Keratinocyte (primary cell): ENCODE results near the gene TMEM63B. TPM values are rescaled to one million over a fixed set of nuclear protein-coding genes. Genes with fewer than 3 reads are reported as not detected.

ENCODE experiments used
- DNase-seq: peaks from one replicate; pipeline ENCODE4 v3.0.0-alpha.2; 2011; ENCODE audit warnings: low read depth, missing footprints, low spot score
- FAIRE-seq: peaks from 2 replicates; lab custom pipeline; 2011; peaks lifted over from hg19 to GRCh38; lab: Jason Lieb, UNC
- H2AFZ ChIP-seq: 2 replicates; pipeline ENCODE4 v1.6.0; 2012; ENCODE audit warnings: low read length, control low read depth, inconsistent platforms; ENCODE audit not compliant: control insufficient read depth
- H3K27ac ChIP-seq: 2 replicates; pipeline ENCODE4 v1.5.1; 2011; ENCODE audit warnings: low read length; ENCODE audit not compliant: control insufficient read depth, insufficient read depth
- H3K27me3 ChIP-seq: 3 replicates; pipeline ENCODE4 v1.6.0; 2011; ENCODE audit warnings: low read length; ENCODE audit not compliant: control insufficient read depth, insufficient read depth; ENCODE audit errors: extremely low read depth
- H3K36me3 ChIP-seq, 2 experiments: 2 replicates in 1 of 2; 3 replicates in 1 of 2; pipeline ENCODE4 v1.5.1; 2011; ENCODE audit warnings: low read length in 2 of 2, mild to moderate bottlenecking in 1 of 2; ENCODE audit not compliant: control insufficient read depth in 2 of 2, insufficient read depth in 2 of 2; ENCODE audit errors: extremely low read depth in 1 of 2
- H3K4me1 ChIP-seq: 3 replicates; pipeline ENCODE4 v1.5.1; 2011; ENCODE audit warnings: low read length; ENCODE audit not compliant: control insufficient read depth, insufficient read depth; ENCODE audit errors: extremely low read depth
- H3K4me2 ChIP-seq: 3 replicates; pipeline ENCODE4 v1.6.0; 2011; ENCODE audit warnings: low read depth, low read length; ENCODE audit not compliant: control insufficient read depth, insufficient read depth; ENCODE audit errors: extremely low read depth
- H3K4me3 ChIP-seq, 3 experiments: fragments of 200-600 bp in 1 of 3; sonication (generic) in 1 of 3; 2 replicates in 2 of 3; 3 replicates in 1 of 3; pipeline ENCODE4 v1.5.1; 2011 to 2016; ENCODE audit warnings: low read length in 3 of 3, mild to moderate bottlenecking in 3 of 3, control low read depth in 2 of 3, inconsistent platforms in 1 of 3, low read depth in 1 of 3, mixed read lengths in 1 of 3, mixed run types in 1 of 3, moderate library complexity in 1 of 3; ENCODE audit not compliant: control insufficient read depth in 2 of 3, insufficient read depth in 2 of 3; ENCODE audit errors: extremely low read depth in 1 of 3
- H3K79me2 ChIP-seq: 2 replicates; pipeline ENCODE4 v1.6.0; 2012; ENCODE audit warnings: low read length; ENCODE audit not compliant: control insufficient read depth, insufficient read depth
- H3K9ac ChIP-seq: 3 replicates; pipeline ENCODE4 v1.6.0; 2011; ENCODE audit warnings: low read length; ENCODE audit not compliant: control insufficient read depth, insufficient read depth; ENCODE audit errors: extremely low read depth
- H3K9me1 ChIP-seq: 3 replicates; pipeline ENCODE4 v1.6.0; 2011; ENCODE audit warnings: low read length; ENCODE audit not compliant: control insufficient read depth, insufficient read depth; ENCODE audit errors: extremely low read depth
- H3K9me3 ChIP-seq: 2 replicates; pipeline ENCODE4 v1.5.1; 2012; ENCODE audit warnings: low read depth, low read length; ENCODE audit not compliant: control insufficient read depth
- H4K20me1 ChIP-seq: 3 replicates; pipeline ENCODE4 v1.6.0; 2011; ENCODE audit warnings: low read length; ENCODE audit not compliant: control insufficient read depth, insufficient read depth; ENCODE audit errors: extremely low read depth
- EZH2 ChIP-seq: IDR thresholded peaks from one replicate; pipeline ENCODE4 v1.6.1; 2012; ENCODE audit warnings: inconsistent platforms, mild to moderate bottlenecking, low read length, moderate library complexity
- dilution Hi-C: fragments of 300-500 bp; cut with MboI; formaldehyde crosslinking; loops from one replicate; pipeline ENCODE4 v1.7.0; 2020; ENCODE audit warnings: low sequenced_read_pairs; ENCODE audit not compliant: extremely low pct_ligation_motif_present
- polyA plus RNA-seq, 5 experiments: library from polyadenylated mRNA; depleted of rRNA in 3 of 5; stranded (reverse) in 3 of 5; stranded (forward) in 1 of 5; unstranded in 1 of 5; fragments of >200 nt; gene quantifications; 1 replicate in 1 of 5; 2 replicates in 3 of 5; 3 replicates in 1 of 5; pipeline versions ENCODE4 v1.2.1 to v1.2.3, GENCODE V29; 2011 to 2012; ENCODE audit warnings: missing spikeins in 2 of 5, low read depth in 1 of 5, low replicate concordance in 1 of 5
- TF ChIP-seq, protein P1 (sequence below), 3 experiments: IDR thresholded peaks in 1 of 3; conservative IDR thresholded peaks in 1 of 3; optimal IDR thresholded peaks in 1 of 3; 2 replicates in 2 of 3; 3 replicates in 1 of 3; pipeline versions ENCODE3 to v1.5.1; 2011; ENCODE audit warnings: low read length in 3 of 3, mild to moderate bottlenecking in 3 of 3, moderate library complexity in 2 of 3, control low read depth in 1 of 3, inconsistent platforms in 1 of 3; ENCODE audit not compliant: insufficient read depth in 2 of 3; ENCODE audit errors: extremely low read depth in 1 of 3

TMEM63B gene
- polyA plus RNA-seq, 1 donor (not counting 4 experiments of a cell fraction or from before 2014, with no cell fraction given) = 64.8 TPM

DNA sequence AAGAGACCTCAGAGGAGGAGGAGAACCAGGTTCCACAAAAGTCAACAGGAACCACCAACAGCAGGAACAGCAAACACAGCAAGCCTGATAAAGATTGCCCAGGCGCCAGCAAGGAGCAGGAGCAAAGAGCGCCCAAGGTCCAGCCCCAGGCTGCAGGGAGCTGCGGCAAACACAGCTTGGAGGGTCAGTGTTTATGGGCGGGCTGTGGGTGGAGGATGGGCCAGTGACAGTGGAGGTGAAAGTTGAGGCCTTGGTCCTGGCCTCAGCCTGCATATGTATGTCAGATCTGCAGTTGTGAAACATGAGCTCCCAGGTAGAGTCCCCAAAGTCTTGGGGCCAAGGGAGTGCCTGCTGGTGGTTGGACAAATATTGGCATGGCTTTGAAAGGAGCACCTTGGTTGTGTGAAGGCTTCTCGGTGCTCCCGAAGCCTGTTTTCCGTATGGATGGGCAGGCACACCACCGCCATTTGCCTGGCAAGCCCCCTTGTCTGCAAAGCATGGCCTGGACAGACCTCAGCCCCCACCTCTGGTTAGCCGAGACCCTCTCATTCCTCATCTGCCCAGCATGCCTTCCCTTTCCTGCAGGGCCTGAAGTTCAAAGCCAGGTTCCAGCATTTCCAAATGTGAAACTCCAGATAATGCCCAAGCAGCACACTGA lies 29.3 kb downstream of the TMEM63B start:
- H3K27me3 ChIP-seq = no peaks in the 10 kb centered on the region
- peaks cover 12 to 18% of the 10 kb centered on the region in 2 experiments for H3K36me3 ChIP-seq
- no peak overlapping the region for H3K4me3 ChIP-seq
- H3K9me3 ChIP-seq = no peaks in the 10 kb centered on the region
- no peak for FAIRE-seq
- DNase-seq = no peak
- peaks cover 9% of the 10 kb centered on the region for H3K4me1 ChIP-seq
- no peak for TF ChIP-seq EZH2
- TF ChIP-seq, protein P1, sequence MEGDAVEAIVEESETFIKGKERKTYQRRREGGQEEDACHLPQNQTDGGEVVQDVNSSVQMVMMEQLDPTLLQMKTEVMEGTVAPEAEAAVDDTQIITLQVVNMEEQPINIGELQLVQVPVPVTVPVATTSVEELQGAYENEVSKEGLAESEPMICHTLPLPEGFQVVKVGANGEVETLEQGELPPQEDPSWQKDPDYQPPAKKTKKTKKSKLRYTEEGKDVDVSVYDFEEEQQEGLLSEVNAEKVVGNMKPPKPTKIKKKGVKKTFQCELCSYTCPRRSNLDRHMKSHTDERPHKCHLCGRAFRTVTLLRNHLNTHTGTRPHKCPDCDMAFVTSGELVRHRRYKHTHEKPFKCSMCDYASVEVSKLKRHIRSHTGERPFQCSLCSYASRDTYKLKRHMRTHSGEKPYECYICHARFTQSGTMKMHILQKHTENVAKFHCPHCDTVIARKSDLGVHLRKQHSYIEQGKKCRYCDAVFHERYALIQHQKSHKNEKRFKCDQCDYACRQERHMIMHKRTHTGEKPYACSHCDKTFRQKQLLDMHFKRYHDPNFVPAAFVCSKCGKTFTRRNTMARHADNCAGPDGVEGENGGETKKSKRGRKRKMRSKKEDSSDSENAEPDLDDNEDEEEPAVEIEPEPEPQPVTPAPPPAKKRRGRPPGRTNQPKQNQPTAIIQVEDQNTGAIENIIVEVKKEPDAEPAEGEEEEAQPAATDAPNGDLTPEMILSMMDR (optimal IDR thresholded peaks at IDR 0.05 in 1 of 3, IDR thresholded peaks at IDR 0.05 in 1 of 3, conservative IDR thresholded peaks at IDR 0.05 in 1 of 3; ENCODE audit: extremely low read depth in 1 of 3, insufficient read depth in 2 of 3, low read length in 3 of 3) = no peak
- no peaks in the 10 kb centered on the region for H3K79me2 ChIP-seq
- no peak overlapping the region for H3K27ac ChIP-seq
- no peaks in the 10 kb centered on the region for H4K20me1 ChIP-seq
- dilution Hi-C loops = no loop called here
- H2AFZ ChIP-seq = no peak overlapping the region
- H3K9me1 ChIP-seq = peaks cover under 1% of the 10 kb centered on the region
- no peak overlapping the region for H3K4me2 ChIP-seq
- no peak overlapping the region for H3K9ac ChIP-seq

DNA sequence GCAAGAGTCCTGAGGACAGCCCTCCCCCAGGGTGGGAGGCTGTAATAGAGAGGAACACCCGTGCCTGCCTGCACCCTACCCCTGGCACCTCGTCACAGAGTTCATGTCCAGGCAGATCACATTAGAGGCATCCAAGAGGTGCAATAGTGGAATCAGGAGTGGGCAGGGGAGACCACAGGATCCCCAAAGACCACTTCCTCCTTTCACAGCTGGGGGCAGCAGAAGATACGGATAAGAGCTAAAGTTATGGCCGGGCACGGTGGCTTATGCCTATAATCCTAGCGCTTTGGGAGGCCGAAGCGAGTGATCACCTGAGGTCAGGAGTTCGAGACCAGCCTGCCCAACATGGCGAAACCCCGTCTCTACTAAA lies 29.8 kb downstream of the TMEM63B start:
- Histone ChIP-seq H3K4me3 (no peak overlapping the region), H2AFZ (no peak overlapping the region), H3K27me3 (no peaks in the 10 kb centered on the region), H3K9me3 (no peaks in the 10 kb centered on the region), H3K4me1 (peaks cover 12% of the 10 kb centered on the region), H3K9ac (no peak overlapping the region), H4K20me1 (no peaks in the 10 kb centered on the region), H3K4me2 (no peak overlapping the region), H3K79me2 (no peaks in the 10 kb centered on the region), H3K9me1 (peaks cover 2% of the 10 kb centered on the region), H3K36me3 (peaks cover 10 to 15% of the 10 kb centered on the region in 2 experiments), H3K27ac (no peak overlapping the region)
- FAIRE-seq (no peak), DNase-seq (no peak)
- TF ChIP-seq, protein P1 (optimal IDR thresholded peaks at IDR 0.05 in 1 of 3, IDR thresholded peaks at IDR 0.05 in 1 of 3, conservative IDR thresholded peaks at IDR 0.05 in 1 of 3; ENCODE audit: extremely low read depth in 1 of 3, insufficient read depth in 2 of 3, low read length in 3 of 3) = no peak
- no peak for TF ChIP-seq EZH2
- dilution Hi-C loops = no loop called here
